Brain microvascular endothelial cell (primary cell): Measurements from ENCODE around the gene SLC25A10.

Experiments used
- DNase-seq: peaks from one replicate; pipeline ENCODE4 v3.0.0-alpha.2; 2020
- H3K27ac ChIP-seq: fragments of 250-450 bp; sonication (Bioruptor Pico); 2 replicates; pipeline ENCODE4 v1.5.1; 2020; ENCODE audit warnings: mild to moderate bottlenecking, moderate library complexity
- H3K27me3 ChIP-seq: fragments of 250-450 bp; sonication (Bioruptor Pico); replicated peaks from 2 replicates; pipeline ENCODE4 v1.5.1; 2020; ENCODE audit warnings: mild to moderate bottlenecking
- H3K36me3 ChIP-seq: fragments of 250-450 bp; sonication (Bioruptor Pico); replicated peaks from 2 replicates; pipeline ENCODE4 v1.5.1; 2020; ENCODE audit warnings: mild to moderate bottlenecking
- H3K4me3 ChIP-seq: 2 replicates; pipeline ENCODE4 v1.5.1; 2011; ENCODE audit warnings: low read depth, mild to moderate bottlenecking, control low read depth, low read length, moderate library complexity
- in situ Hi-C: cut with HindIII; loops from 2 replicates; pipeline ENCODE4 v1.10.0; 2017; ENCODE audit warnings: low sequenced_read_pairs, low pct_ligation_motif_present
- TF ChIP-seq, protein P1 (sequence below): IDR thresholded peaks from 2 replicates; pipeline ENCODE4 v1.5.1; 2011; ENCODE audit warnings: low read depth, mild to moderate bottlenecking, moderate library complexity, low read length, control low read depth, inconsistent platforms; ENCODE audit errors: missing control alignments

SLC25A10 gene

DNA sequence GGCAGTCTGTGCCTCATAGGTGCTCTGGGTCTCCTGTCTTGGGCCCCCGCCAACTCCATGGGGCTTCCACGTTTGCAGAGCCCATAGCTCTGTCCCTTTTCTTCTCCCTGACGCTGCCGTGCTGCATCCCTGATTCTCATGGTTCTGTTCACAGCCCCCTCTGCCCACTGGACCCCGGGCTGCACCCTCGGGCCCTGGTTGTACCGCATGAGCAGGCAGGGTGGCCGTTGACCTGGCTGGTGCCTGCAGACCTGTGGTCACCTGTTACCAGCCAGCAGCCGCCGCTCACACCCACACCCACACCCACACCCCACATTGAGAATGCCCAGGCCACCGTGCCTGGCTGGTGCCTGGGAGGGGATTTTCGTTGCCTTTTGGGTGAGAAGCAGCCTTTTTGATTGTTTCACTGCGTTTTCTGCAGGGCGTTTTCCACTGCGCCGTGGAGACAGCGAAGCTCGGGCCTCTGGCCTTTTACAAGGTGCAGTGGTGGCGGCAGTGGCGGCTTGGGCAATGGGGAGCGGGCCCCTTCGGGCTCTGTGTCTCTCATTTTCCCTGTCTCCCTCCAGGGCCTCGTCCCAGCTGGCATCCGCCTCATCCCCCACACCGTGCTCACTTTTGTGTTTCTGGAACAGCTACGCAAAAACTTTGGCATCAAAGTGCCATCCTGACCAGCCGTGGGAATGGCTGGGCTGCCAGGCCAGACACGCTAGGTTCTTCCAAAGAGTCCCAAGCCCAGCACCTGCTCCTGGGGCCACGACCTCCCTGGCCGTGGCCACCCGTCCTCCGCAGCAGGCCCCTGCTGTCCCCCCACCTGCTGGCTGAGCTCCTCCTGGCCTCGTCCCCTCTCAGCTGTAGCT lies 7.6 kb downstream of the SLC25A10 start:
- Histone ChIP-seq H3K27ac (no peak overlapping the region), H3K4me3 (no peak overlapping the region), H3K36me3 (no peaks in the 10 kb centered on the region), H3K27me3 (no peaks in the 10 kb centered on the region)
- in situ Hi-C loops, result no loop called here
- DNase-seq, result no peak
- TF ChIP-seq, protein P1, sequence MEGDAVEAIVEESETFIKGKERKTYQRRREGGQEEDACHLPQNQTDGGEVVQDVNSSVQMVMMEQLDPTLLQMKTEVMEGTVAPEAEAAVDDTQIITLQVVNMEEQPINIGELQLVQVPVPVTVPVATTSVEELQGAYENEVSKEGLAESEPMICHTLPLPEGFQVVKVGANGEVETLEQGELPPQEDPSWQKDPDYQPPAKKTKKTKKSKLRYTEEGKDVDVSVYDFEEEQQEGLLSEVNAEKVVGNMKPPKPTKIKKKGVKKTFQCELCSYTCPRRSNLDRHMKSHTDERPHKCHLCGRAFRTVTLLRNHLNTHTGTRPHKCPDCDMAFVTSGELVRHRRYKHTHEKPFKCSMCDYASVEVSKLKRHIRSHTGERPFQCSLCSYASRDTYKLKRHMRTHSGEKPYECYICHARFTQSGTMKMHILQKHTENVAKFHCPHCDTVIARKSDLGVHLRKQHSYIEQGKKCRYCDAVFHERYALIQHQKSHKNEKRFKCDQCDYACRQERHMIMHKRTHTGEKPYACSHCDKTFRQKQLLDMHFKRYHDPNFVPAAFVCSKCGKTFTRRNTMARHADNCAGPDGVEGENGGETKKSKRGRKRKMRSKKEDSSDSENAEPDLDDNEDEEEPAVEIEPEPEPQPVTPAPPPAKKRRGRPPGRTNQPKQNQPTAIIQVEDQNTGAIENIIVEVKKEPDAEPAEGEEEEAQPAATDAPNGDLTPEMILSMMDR, result no peak

DNA sequence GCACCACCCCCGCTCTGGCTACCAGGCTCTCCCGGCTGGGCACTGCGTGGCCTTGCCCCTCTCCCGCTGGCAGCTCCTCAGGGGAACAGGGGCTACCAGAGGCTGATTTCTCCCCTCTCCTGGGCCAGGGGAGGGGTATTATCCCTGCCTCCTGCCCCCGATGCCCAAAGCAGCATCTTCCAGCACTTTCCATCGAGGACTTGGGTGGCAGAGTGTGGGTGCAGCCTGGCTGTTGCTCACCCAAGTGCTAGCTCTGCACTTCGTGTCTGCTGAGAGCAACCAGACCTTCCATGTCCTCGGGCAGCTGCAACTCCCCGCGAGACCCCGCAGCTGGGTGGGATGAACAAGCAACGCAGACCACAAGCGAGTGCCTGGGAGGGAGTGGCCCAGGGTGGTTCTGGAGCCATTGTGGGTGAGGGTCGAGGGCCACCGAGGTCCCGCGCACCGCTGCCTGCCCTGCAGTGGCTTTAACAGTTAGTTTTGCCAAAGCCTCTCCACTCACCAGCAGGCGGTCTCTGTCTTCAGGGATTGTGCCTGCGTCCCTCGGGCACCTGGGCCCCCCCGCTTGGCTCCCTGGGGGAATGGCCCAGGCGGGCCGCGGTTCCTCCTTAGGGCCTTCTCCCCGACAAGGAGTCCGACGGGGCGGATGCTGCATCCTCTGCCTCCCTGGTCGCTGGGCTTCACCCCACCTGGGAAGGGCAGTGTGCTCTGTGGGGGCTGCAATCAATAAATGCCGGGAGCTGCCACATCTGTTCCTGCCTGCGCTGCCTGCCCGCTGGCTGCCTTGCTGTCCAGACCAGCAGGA lies 8.4 kb downstream of the SLC25A10 start:
- TF ChIP-seq, protein P1, result no peak
- H3K27ac ChIP-seq, result no peak overlapping the region
- H3K27me3 ChIP-seq, result no peaks in the 10 kb centered on the region
- no peak overlapping the region for H3K4me3 ChIP-seq
- H3K36me3 ChIP-seq, result no peaks in the 10 kb centered on the region
- no peak for DNase-seq
- in situ Hi-C loops, result no loop called here

DNA sequence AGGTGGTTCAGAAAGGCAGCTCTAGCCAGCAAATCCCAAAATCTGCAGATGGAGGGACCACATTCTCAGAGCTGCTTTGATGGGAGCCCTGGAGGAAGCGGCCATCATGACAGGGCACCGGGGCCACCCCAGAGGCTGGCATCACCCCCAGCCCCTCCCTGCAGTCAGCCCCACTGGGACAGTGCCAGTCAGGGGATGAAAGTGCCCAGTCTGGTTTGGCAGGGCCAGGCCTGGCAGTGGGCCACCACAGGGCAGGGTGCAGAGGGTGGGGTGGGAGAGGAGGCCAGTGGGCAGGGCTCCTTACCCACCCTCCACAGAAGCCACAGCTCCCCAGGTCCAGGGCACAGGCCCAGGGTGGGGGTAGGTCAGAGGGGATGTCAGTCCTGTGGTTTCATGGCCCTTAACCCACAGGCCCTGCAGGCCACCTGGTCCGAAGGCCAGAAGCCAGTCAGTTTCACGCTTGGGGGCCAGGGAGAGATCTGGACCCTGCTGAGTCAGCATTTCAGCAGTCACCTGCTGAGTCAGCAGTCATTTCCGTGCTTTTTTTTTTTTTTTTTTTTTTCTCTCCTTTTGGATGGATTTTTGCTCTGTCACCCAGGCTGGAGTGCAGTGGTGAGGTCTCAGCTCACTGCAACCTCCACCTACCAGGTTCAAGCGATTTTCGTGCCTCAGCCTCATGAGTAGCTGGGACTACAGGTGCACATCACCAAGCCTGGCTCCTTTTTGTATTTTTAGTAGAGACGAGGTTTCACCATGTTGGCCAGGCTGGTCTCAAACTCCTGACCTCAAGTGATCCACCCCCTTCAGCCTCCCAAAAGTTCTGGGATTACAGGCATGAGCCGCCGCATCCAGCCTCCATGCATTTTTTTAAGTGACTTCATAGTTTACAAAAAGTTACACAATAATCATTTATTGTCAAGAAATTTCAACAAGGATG lies 10.4 kb downstream of the SLC25A10 start:
- no peak for DNase-seq
- Histone ChIP-seq H3K36me3 (no peaks in the 10 kb centered on the region), H3K4me3 (no peak overlapping the region), H3K27me3 (no peaks in the 10 kb centered on the region), H3K27ac (no peak overlapping the region)
- TF ChIP-seq, protein P1, result no peak
- in situ Hi-C loops, result no loop called here

DNA sequence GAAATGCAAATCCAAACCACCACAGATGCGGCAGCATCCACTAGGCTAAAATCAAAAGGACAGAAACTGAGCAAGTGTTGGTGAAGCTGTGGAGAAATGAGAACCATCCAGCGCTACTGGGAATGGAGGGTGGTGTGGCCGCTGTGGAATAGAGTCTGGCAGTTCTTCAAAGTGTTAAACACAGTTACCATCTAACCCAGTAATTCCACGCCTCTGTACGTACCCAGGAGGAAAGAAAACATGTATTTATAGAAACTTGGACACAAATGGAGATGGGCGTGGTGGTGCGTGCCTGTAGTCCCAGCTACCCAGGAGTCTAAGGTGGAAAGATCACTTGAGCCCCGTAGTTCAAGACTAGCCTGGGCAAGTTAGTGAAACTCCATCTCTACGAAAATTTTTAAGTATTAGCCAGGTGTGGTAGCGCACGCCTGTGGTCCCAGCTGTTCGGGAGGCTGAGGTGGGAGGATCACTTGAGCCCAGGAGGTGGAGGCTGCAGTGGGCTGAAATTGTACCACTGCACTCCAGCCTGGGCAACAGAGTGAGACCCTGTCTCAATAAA lies 11.6 kb downstream of the SLC25A10 start:
- TF ChIP-seq, protein P1, result no peak
- no peak overlapping the region for H3K27ac ChIP-seq
- DNase-seq, result no peak

DNA sequence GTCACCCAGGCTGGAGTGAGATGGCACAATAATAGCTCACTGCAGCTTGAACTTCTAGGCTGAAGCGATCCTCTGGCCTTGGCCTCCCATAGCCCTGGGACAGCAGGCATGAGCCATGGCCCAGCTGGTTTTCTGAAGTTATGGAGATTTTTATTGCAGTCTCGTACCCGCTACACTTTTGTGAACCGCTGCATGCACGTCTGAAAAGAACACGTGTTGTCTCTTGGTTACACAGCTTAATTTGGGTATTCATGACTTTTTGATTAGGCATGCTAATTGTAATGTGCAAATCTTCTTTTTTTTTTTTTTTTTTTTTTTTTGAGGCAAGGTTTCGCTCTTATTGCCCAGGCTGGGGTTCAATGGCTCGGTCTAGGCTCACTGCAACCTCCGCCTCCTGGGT lies 13.4 kb downstream of the SLC25A10 start:
- TF ChIP-seq, protein P1, result no peak

More for the DNA sequence above, 11.6 kb downstream of the SLC25A10 start:
- no peak overlapping the region for H3K4me3 ChIP-seq
- H3K27me3 ChIP-seq, result no peaks in the 10 kb centered on the region
- in situ Hi-C loops, result no loop called here
- no peaks in the 10 kb centered on the region for H3K36me3 ChIP-seq

More for the DNA sequence above, 13.4 kb downstream of the SLC25A10 start:
- H3K27ac ChIP-seq, result no peak overlapping the region
- in situ Hi-C loops, result no loop called here
- no peak for DNase-seq
- no peaks in the 10 kb centered on the region for H3K27me3 ChIP-seq
- no peak overlapping the region for H3K4me3 ChIP-seq
- H3K36me3 ChIP-seq, result no peaks in the 10 kb centered on the region
